BJ (cell line): ENCODE data around the gene VIPR1. TPM values are rescaled to one million over a fixed set of nuclear protein-coding genes. Genes with fewer than 3 reads are reported as not detected.

Experiments
- CTCF ChIA-PET: fragments of 350-600 bp; formaldehyde crosslinking; extraction: SDS; loops from one replicate; lab custom pipeline; 2021; ENCODE audit warnings: antibody characterized with exemption, inconsistent platforms; lab: Yijun Ruan, JAX
- POLR2A ChIA-PET: fragments of 300-600 bp; sonication (Branson Sonifier 250); formaldehyde crosslinking; extraction: SDS; loops from one replicate; lab custom pipeline; 2021; ENCODE audit warnings: antibody characterized with exemption; lab: Charles Lee
- DNase-seq: peaks from one replicate; pipeline ENCODE4 v3.0.0-alpha.2; 2011; ENCODE audit warnings: low read depth
- H3K27me3 ChIP-seq: 2 replicates; pipeline ENCODE4 v1.6.0; 2011; ENCODE audit warnings: low read length; ENCODE audit not compliant: control insufficient read depth, insufficient read depth
- H3K36me3 ChIP-seq: 2 replicates; pipeline ENCODE4 v1.5.1; 2011; ENCODE audit warnings: low read length; ENCODE audit not compliant: control insufficient read depth, insufficient read depth
- H3K4me3 ChIP-seq: 2 replicates; pipeline ENCODE4 v1.5.1; 2011; ENCODE audit warnings: low read depth, mild to moderate bottlenecking, control low read depth, low read length
- CTCF ChIP-seq: IDR thresholded peaks from 2 replicates; pipeline ENCODE4 v1.5.1; 2011; ENCODE audit warnings: low read depth, mild to moderate bottlenecking, control low read depth, inconsistent platforms, low read length, moderate library complexity; ENCODE audit not compliant: insufficient read depth
- polyA plus RNA-seq: library from polyadenylated mRNA; depleted of rRNA; stranded (reverse); fragments of >200 nt; gene quantifications from 2 replicates; pipeline ENCODE4 v1.2.3, GENCODE V29; 2011

Gene VIPR1
- polyA plus RNA-seq, 1 experiment: not detected

DNA sequence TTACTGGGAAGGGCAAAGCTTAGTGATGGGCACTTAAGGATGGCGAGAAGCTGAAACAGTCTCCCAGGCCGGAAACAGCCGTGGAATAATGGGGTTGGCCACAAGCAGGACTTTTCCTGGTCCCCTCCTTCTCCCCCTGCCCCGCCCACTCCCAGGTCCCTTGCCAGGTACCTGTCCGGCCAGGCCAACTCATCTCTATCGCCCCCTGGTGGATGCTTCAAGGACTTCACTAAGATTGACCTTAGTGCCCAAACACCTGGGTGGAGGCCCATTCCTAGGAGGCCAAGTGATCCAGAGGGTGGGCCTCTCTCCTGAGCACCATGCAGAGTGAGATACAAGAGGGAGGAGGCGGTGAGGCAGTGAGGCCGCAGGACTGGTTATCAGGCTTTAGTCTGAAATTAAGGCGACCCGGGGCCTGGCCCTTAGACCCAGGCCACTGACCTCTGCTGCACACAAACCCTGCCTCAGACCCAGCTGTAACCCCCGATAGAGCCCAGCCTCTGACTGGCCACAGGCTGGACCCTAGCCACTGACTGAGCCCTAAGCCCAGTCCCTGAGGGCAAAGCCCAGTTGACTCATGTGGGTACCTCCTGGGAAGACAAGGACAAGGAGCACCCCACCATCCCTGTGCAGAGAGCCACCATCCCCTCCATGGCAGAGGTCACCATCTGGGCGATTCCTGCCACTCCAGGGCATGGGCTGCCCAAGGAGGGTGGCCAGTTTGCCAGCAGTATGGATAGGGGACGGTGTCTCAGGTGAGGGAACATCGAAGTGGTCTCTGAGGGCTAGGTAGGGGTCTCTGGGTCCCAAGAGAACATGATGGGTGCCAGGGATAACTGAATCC lies 37.6 kb downstream of the VIPR1 start:
- ChIA-PET POLR2A (no interaction called here), CTCF (interaction anchor here (0.6 to 6.0 kb wide), 5 partner anchors 7 to 292 kb away, joined by 3 to 39 read pairs (median 4); no protein-coding TSS in a partner anchor)
- Histone ChIP-seq H3K27me3 (no peaks in the 10 kb centered on the region), H3K36me3 (no peaks in the 10 kb centered on the region), H3K4me3 (no peak overlapping the region)
- no peak for DNase-seq
- peak; percentile 73 for TF ChIP-seq CTCF

DNA sequence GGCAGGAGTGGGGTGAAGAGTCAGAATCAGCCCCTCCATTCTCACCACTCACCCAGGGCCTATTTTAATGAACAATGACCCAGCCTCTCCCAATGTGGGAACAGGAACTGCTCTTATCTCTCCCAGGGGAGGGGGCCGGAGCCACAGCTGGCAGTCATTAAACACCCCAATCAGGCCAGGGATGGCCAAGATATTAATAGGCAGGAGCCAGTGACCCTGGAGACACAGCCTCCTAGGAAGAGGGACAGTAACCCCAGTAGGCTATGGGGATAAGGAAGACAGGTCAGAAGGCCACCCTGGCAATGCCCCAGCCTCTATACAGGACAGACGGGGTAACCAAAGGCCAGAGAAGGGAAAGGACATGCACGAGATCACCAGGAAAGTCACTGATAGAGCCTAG lies 38.6 kb downstream of the VIPR1 start:
- POLR2A ChIA-PET: no interaction called here
- CTCF ChIA-PET: interaction anchor here (1.1 to 1.9 kb wide), 2 partner anchors 97 to 311 kb away, joined by 3 to 4 read pairs; no protein-coding TSS in a partner anchor
- Histone ChIP-seq H3K4me3 (no peak overlapping the region), H3K36me3 (no peaks in the 10 kb centered on the region), H3K27me3 (no peaks in the 10 kb centered on the region)
- no peak for TF ChIP-seq CTCF
- no peak for DNase-seq

DNA sequence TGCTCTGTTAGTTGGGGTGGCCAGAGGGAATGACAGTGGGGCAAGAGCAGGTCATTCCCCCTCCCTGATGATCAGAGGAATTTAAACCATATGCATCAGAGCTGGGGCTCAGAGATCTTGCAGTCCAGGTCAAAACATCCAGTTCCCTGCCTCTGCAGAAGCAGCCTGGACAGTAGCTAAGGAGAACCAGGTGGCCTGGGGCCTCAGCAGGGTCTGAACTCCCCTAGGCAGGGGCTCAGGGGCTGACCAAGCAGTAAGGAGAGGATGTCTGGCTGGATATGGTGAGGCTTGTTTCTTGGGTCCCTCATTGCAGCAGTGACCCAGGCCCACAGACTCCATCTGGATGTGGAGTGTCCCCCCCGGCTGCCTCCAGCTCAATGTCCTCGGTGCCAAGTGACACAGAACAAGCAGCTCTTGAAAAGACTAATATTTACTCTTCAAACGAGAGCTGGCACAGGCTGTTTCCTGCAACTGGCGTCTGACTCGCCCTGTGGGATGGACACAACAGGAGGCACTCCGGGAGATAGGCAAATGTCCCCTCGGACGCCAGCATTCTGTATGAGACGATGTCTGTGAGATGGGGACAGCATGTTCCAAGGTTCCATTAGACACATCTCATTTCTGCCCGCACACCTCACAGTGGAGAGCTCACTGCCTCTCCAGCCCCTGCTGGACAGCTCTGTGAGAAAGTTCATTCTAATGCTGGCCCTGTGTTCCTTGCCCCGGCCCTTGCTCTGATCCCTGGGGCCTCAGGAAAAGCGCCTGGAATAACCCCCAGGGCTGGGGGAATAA lies 42.2 kb downstream of the VIPR1 start:
- CTCF ChIA-PET: interaction anchor here (0.8 to 5.2 kb wide), 7 partner anchors 7 to 315 kb away, joined by 3 to 39 read pairs (median 3); no protein-coding TSS in a partner anchor
- H3K36me3 ChIP-seq: peaks cover 1% of the 10 kb centered on the region; the same call in 1 of the 2 replicates
- POLR2A ChIA-PET: no interaction called here
- no peak for DNase-seq
- H3K4me3 ChIP-seq: no peak overlapping the region
- no peaks in the 10 kb centered on the region for H3K27me3 ChIP-seq
- TF ChIP-seq CTCF: 0 out of 2 replicates have a peak, but pooled peaks have one; percentile 23

DNA sequence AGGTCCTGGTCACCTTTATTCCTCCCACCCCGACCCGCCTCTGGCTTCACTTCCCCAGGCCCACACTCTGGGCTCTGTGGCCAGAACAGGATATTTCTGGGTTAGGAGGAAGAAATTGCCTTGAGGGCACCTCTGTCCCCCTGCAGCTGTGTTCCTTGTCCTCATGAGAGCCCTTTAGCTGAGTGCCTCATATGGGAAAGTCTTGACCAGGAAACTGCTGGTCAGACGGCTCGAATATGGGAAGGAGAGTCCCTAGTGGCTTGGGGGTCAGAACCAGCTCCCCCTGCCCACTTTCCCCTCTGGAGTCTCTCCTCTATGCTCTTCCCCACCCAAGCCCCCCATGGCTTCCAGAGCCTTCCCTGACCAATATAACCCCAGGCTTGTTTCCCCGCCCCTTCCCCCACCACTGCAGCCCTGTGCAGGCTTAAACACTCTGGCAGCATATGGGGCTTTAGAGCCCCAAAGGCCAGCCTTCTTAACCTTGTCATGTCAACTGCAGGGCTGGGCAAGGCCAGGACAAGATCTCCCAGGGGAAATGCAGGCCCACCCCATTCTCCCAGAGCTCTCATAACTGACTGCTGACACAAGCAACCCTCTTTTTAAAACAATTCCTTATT lies 42.9 kb downstream of the VIPR1 start:
- DNase-seq: no peak
- no peak for TF ChIP-seq CTCF
- Histone ChIP-seq H3K27me3 (no peaks in the 10 kb centered on the region), H3K4me3 (no peak overlapping the region), H3K36me3 (peaks cover 1% of the 10 kb centered on the region; the same call in 1 of the 2 replicates)
- ChIA-PET CTCF (interaction anchor here (0.9 to 5.2 kb wide), 8 partner anchors 8 to 316 kb away, joined by 3 to 39 read pairs (median 6); no protein-coding TSS in a partner anchor), POLR2A (no interaction called here)
